SK-N-SH (cell line): Measurements from ENCODE around the gene OBSCN. TPM values are rescaled to one million over a fixed set of nuclear protein-coding genes. Genes with fewer than 3 reads are reported as not detected.

Source experiments
- CTCF ChIA-PET: fragments of 300-600, 350-600 bp; formaldehyde crosslinking; extraction: SDS; loops from one replicate; lab custom pipeline; 2021; lab: Yijun Ruan, JAX
- POLR2A ChIA-PET: fragments of 350-600 bp; sonication (Branson Sonifier 250); formaldehyde crosslinking; extraction: SDS; loops from one replicate; lab custom pipeline; 2020; ENCODE audit warnings: antibody characterized with exemption, inconsistent platforms; lab: Yijun Ruan, JAX
- DNase-seq: peaks from one replicate; pipeline ENCODE4 v3.0.0; 2012
- H2AFZ ChIP-seq: fragments of 200-600 bp; sonication (generic); 2 replicates; pipeline ENCODE4 v1.8.1; 2016; ENCODE audit warnings: antibody characterized with exemption, mild to moderate bottlenecking, low read depth
- H3F3A ChIP-seq: fragments of 200-600 bp; sonication (generic); replicated peaks from 2 replicates; pipeline ENCODE3; 2016; ENCODE audit warnings: antibody characterized with exemption, mild to moderate bottlenecking; ENCODE audit not compliant: insufficient read depth
- H3K27ac ChIP-seq, 2 experiments: fragments of 200-500 bp in 1 of 2; fragments of 200-600 bp in 1 of 2; sonication (Bioruptor generic) in 1 of 2; sonication (generic), shearing (Covaris generic) in 1 of 2; 2 replicates each; pipeline versions ENCODE4 v1.5.1 to v1.6.1; 2014 to 2016; ENCODE audit warnings: low read depth in 2 of 2, inconsistent platforms in 1 of 2, low read length in 1 of 2, mild to moderate bottlenecking in 1 of 2, mixed read lengths in 1 of 2
- H3K27me3 ChIP-seq: fragments of 200-600 bp; sonication (generic), shearing (Covaris generic); 2 replicates; pipeline ENCODE4 v1.6.1; 2016; ENCODE audit warnings: mixed run types; ENCODE audit not compliant: insufficient read depth
- H3K36me3 ChIP-seq, 2 experiments: fragments of 200-500 bp in 1 of 2; fragments of 200-600 bp in 1 of 2; sonication (Bioruptor generic) in 1 of 2; sonication (generic) in 1 of 2; replicated peaks in 1 of 2; 2 replicates each; pipeline versions ENCODE3 to v1.5.1; 2014 to 2016; ENCODE audit warnings: low read length in 1 of 2, mild to moderate bottlenecking in 1 of 2; ENCODE audit not compliant: insufficient read depth in 2 of 2, control insufficient read depth in 1 of 2
- H3K4me1 ChIP-seq, 2 experiments: fragments of 200-500 bp in 1 of 2; fragments of 200-600 bp in 1 of 2; sonication (Bioruptor generic) in 1 of 2; sonication (generic), shearing (Covaris generic) in 1 of 2; 2 replicates each; pipeline versions ENCODE4 v1.5.1 to v1.6.1; 2014 to 2016; ENCODE audit warnings: low read depth in 1 of 2, low read length in 1 of 2, mixed run types in 1 of 2; ENCODE audit not compliant: insufficient read depth in 2 of 2, control insufficient read depth in 1 of 2
- H3K4me2 ChIP-seq: fragments of 200-600 bp; sonication (generic), shearing (Covaris generic); 2 replicates; pipeline ENCODE4 v1.6.1; 2017; ENCODE audit warnings: mixed run types
- H3K4me3 ChIP-seq, 2 experiments: fragments of 200-500 bp in 1 of 2; fragments of 200-600 bp in 1 of 2; sonication (Bioruptor generic) in 1 of 2; sonication (generic), shearing (Covaris generic) in 1 of 2; 2 replicates each; pipeline versions ENCODE4 v1.5.1 to v1.8.1; 2014 to 2016; ENCODE audit warnings: low read depth in 2 of 2, inconsistent platforms in 1 of 2, low read length in 1 of 2, mild to moderate bottlenecking in 1 of 2, mixed read lengths in 1 of 2, moderate library complexity in 1 of 2
- H3K79me2 ChIP-seq: fragments of 200-600 bp; sonication (generic); 2 replicates; pipeline ENCODE4 v1.8.1; 2017; ENCODE audit warnings: mild to moderate bottlenecking; ENCODE audit not compliant: insufficient read depth
- H3K9ac ChIP-seq: fragments of 200-600 bp; sonication (generic); 2 replicates; pipeline ENCODE4 v1.6.1; 2017; ENCODE audit warnings: mixed run types
- H3K9me2 ChIP-seq: fragments of 200-600 bp; sonication (generic); 2 replicates; pipeline ENCODE4 v1.6.1; 2017; ENCODE audit warnings: mixed run types
- H3K9me3 ChIP-seq: fragments of 200-600 bp; sonication (generic); 2 replicates; pipeline ENCODE4 v1.6.1; 2017; ENCODE audit warnings: mixed run types, mild to moderate bottlenecking, moderate library complexity
- H4K20me1 ChIP-seq: fragments of 200-600 bp; sonication (generic); 2 replicates; pipeline ENCODE4 v1.6.1; 2017; ENCODE audit warnings: mild to moderate bottlenecking, mixed run types; ENCODE audit not compliant: insufficient read depth
- CTCF ChIP-seq: fragments of 200-600 bp; sonication (generic); IDR thresholded peaks from 2 replicates; pipeline ENCODE4 v1.6.1; 2017; ENCODE audit warnings: antibody characterized with exemption, mild to moderate bottlenecking, moderate library complexity
- ELF1 ChIP-seq: IDR thresholded peaks from 2 replicates; pipeline ENCODE4 v1.4.0; 2012
- EP300 ChIP-seq, 2 experiments: IDR thresholded peaks; 2 replicates each; pipeline versions ENCODE4 v1.4.0 to v1.6.1; 2012; ENCODE audit warnings: borderline replicate concordance in 1 of 2, low read depth in 1 of 2, low read length in 1 of 2
- EZH2phosphoT487 ChIP-seq: fragments of 200-600 bp; sonication (generic); IDR thresholded peaks from 2 replicates; pipeline ENCODE4 v1.6.1; 2017; ENCODE audit warnings: low read depth, mixed run types, mild to moderate bottlenecking, antibody characterized with exemption, moderate library complexity, borderline replicate concordance
- FOSL2 ChIP-seq: IDR thresholded peaks from 2 replicates; pipeline ENCODE4 v1.4.0; 2012; ENCODE audit warnings: low read depth, mild to moderate bottlenecking, moderate library complexity, borderline replicate concordance
- FOXJ3 ChIP-seq: sonication (generic); formaldehyde crosslinking; IDR thresholded peaks from 2 replicates; pipeline ENCODE4 v1.5.1; 2020; ENCODE audit warnings: mild to moderate bottlenecking, missing genetic modification reagents
- GATA2 ChIP-seq: sonication (generic); formaldehyde crosslinking; IDR thresholded peaks from 2 replicates; pipeline ENCODE4 v1.5.0; 2020; ENCODE audit warnings: mild to moderate bottlenecking, missing genetic modification reagents
- MAX ChIP-seq: IDR thresholded peaks from 2 replicates; pipeline ENCODE4 v1.4.0; 2012; ENCODE audit warnings: low read depth
- MEF2A ChIP-seq: IDR thresholded peaks from 2 replicates; pipeline ENCODE4 v1.4.0; 2012; ENCODE audit warnings: low read depth, borderline replicate concordance
- NRF1 ChIP-seq: IDR thresholded peaks from 2 replicates; pipeline ENCODE4 v1.6.1; 2012; ENCODE audit warnings: low read depth, mild to moderate bottlenecking, low read length
- RAD21 ChIP-seq: IDR thresholded peaks from 2 replicates; pipeline ENCODE4 v1.6.1; 2012; ENCODE audit warnings: mild to moderate bottlenecking, low read length
- RCOR1 ChIP-seq: fragments of 150-350 bp; IDR thresholded peaks from 2 replicates; pipeline ENCODE4 v1.6.1; 2017; ENCODE audit warnings: antibody characterized with exemption, low read length
- RXRA ChIP-seq: IDR thresholded peaks from 2 replicates; pipeline ENCODE4 v1.4.0; 2012; ENCODE audit warnings: low read depth, mild to moderate bottlenecking, borderline replicate concordance
- TAF1 ChIP-seq: IDR thresholded peaks from 2 replicates; pipeline ENCODE4 v1.6.1; 2012; ENCODE audit warnings: low read depth, mild to moderate bottlenecking, low read length, moderate library complexity, borderline replicate concordance
- USF1 ChIP-seq: IDR thresholded peaks from 2 replicates; pipeline ENCODE4 v1.4.0; 2012; ENCODE audit warnings: low read depth, borderline replicate concordance
- USF2 ChIP-seq: fragments of 150-350 bp; IDR thresholded peaks from 2 replicates; pipeline ENCODE4 v1.6.1; 2017; ENCODE audit warnings: antibody characterized with exemption, low read length, low read depth, borderline replicate concordance
- YY1 ChIP-seq: IDR thresholded peaks from 2 replicates; pipeline ENCODE4 v1.4.0; 2012; ENCODE audit warnings: low read depth, mild to moderate bottlenecking
- ZBTB33 ChIP-seq: IDR thresholded peaks from 2 replicates; pipeline ENCODE4 v1.4.0; 2012; ENCODE audit warnings: low read depth, borderline replicate concordance
- WGBS: methylation state at CpG from one replicate; pipeline ENCODE4 v1.1.6; 2017; ENCODE audit warnings: low lambda C conversion rate; 5-methylcytosine and 5-hydroxymethylcytosine counted together
- polyA plus RNA-seq, 3 experiments: library from polyadenylated mRNA; depleted of rRNA; stranded (reverse); fragments of >200 nt; gene quantifications; 2 replicates each; pipeline ENCODE4 v1.2.3, GENCODE V29; 2012

Gene OBSCN
- polyA plus RNA-seq, 1 of the 3 experiments (the other 2 are of a cell fraction), result 4.0 TPM

GRCh38 chr1:228370941-228371740 is 163.3 kb downstream of the OBSCN start:
- ChIA-PET POLR2A (no interaction called here), CTCF (interaction anchor here (0.8 to 1.1 kb wide), 2 partner anchors 9 to 18 kb away, joined by 3 to 4 read pairs; no protein-coding TSS in a partner anchor)
- Histone ChIP-seq H3K9me2 (no peaks in the 10 kb centered on the region), H4K20me1 (no peaks in the 10 kb centered on the region), H3K9ac (no peak overlapping the region), H3K4me1 (no peaks in the 10 kb centered on the region; a peak in 1 of 4 replicates), H3K27me3 (no peaks in the 10 kb centered on the region), H2AFZ (no peak overlapping the region), H3K36me3 (no peaks in the 10 kb centered on the region), H3K9me3 (no peaks in the 10 kb centered on the region), H3K4me2 (no peak overlapping the region), H3K79me2 (no peaks in the 10 kb centered on the region), H3K4me3 (no peak overlapping the region), H3F3A (no peaks in the 10 kb centered on the region), H3K27ac (no peak overlapping the region)
- DNase-seq, result no peak
- TF ChIP-seq TAF1, result no peak
- TF ChIP-seq FOSL2, result no peak
- no peak for TF ChIP-seq RAD21
- TF ChIP-seq USF1, result no peak
- TF ChIP-seq FOXJ3 (CRISPR knock-in tag), result no peak
- TF ChIP-seq NRF1, result no peak
- no peak for TF ChIP-seq ELF1
- no peak for TF ChIP-seq USF2
- WGBS, result 80% methylated on average over 22 of the region's 50 CpGs

GRCh38 chr1:228371741-228372182 is 163.9 kb downstream of the OBSCN start:
- Histone ChIP-seq H3K4me1 (no peaks in the 10 kb centered on the region; a peak in 1 of 4 replicates), H3K27me3 (no peaks in the 10 kb centered on the region), H3K9me2 (no peaks in the 10 kb centered on the region), H3K4me2 (no peak overlapping the region), H3F3A (no peaks in the 10 kb centered on the region), H3K36me3 (no peaks in the 10 kb centered on the region), H3K9ac (no peak overlapping the region), H3K9me3 (no peaks in the 10 kb centered on the region), H3K79me2 (no peaks in the 10 kb centered on the region), H4K20me1 (no peaks in the 10 kb centered on the region), H2AFZ (no peak overlapping the region), H3K4me3 (no peak overlapping the region), H3K27ac (no peak overlapping the region)
- ChIA-PET POLR2A (no interaction called here), CTCF (no interaction called here)
- 24% methylated on average over 2 of the region's 4 CpGs for WGBS
- DNase-seq, result no peak
- TF ChIP-seq ELF1, result no peak
- no peak for TF ChIP-seq USF1
- TF ChIP-seq GATA2 (CRISPR knock-in tag), result no peak
- no peak for TF ChIP-seq EZH2phosphoT487
- no peak for TF ChIP-seq CTCF
- no peak for TF ChIP-seq EP300 (IDR thresholded peaks at IDR 0.05; ENCODE audit: borderline replicate concordance in 1 of 2, low read depth in 1 of 2, low read length in 1 of 2)
- TF ChIP-seq RXRA, result no peak
- no peak for TF ChIP-seq MAX
- no peak for TF ChIP-seq YY1
- no peak for TF ChIP-seq RCOR1
- no peak for TF ChIP-seq ZBTB33
- no peak for TF ChIP-seq USF2
- TF ChIP-seq FOXJ3 (CRISPR knock-in tag), result no peak
- no peak for TF ChIP-seq MEF2A
